ENCODE data around the gene ARIH2.

Gene ARIH2

GRCh38 chr3:49016414-49017228 is 98.0 kb downstream of the ARIH2 start:
- Histone ChIP-seq H3K4me2 (peak overlapping the region; percentile 53; the same call in 1 of the 2 replicates), H4K20me1 (ENCODE audit: insufficient read depth) (no peaks in the 10 kb centered on the region), H2AFZ (ENCODE audit: low read depth) (no peak overlapping the region), H3K27me3 (ENCODE audit: insufficient read depth, low read depth) (no peaks in the 10 kb centered on the region), H3K4me3 (IDR thresholded peaks at IDR 0.05; ENCODE audit: insufficient read depth, low read depth, low read length) (no peak overlapping the region), H3K4me1 (ENCODE audit: low read depth, poor library complexity, severe bottlenecking) (peaks cover 13% of the 10 kb centered on the region), H3K9ac (no peak overlapping the region), H3K36me3 (ENCODE audit: insufficient read depth) (no peaks in the 10 kb centered on the region), H3K27ac (no peak overlapping the region), H3K79me2 (ENCODE audit: insufficient read depth, low read depth) (peaks cover 8% of the 10 kb centered on the region; the same call in 1 of the 2 replicates)
- no peak for TF ChIP-seq CTCF (conservative IDR thresholded peaks at IDR 0.05; ENCODE audit: low read depth, low read length)

- Histone ChIP-seq H3K9ac (no peak overlapping the region; the same call in 1 of the 2 replicates), H3K27me3 (ENCODE audit: insufficient read depth, low read depth) (no peaks in the 10 kb centered on the region), H3K79me2 (ENCODE audit: insufficient read depth, low read depth) (peaks cover 10% of the 10 kb centered on the region; the same call in 1 of the 2 replicates), H3K4me1 (ENCODE audit: low read depth, poor library complexity, severe bottlenecking) (peaks cover 13% of the 10 kb centered on the region), H2AFZ (ENCODE audit: low read depth) (peak overlapping the region; percentile 30; the same call in 1 of the 2 replicates), H3K4me2 (peak overlapping the region; percentile 53), H3K27ac (no peak overlapping the region), H3K4me3 (IDR thresholded peaks at IDR 0.05; ENCODE audit: insufficient read depth, low read depth, low read length) (no peak overlapping the region), H4K20me1 (ENCODE audit: insufficient read depth) (no peaks in the 10 kb centered on the region), H3K36me3 (ENCODE audit: insufficient read depth) (no peaks in the 10 kb centered on the region)
- TF ChIP-seq CTCF (conservative IDR thresholded peaks at IDR 0.05; ENCODE audit: low read depth, low read length) = no peak
Measured at GRCh38 chr3:49017229-49017970, 98.8 kb downstream of the ARIH2 start.

GRCh38 chr3:49017971-49018706 is 99.5 kb downstream of the ARIH2 start, which contains the start of gene DALRD3:
Gene DALRD3 (minus strand): TSS chr3:49018580. CDS start chr3:49018564, 16 bp downstream.
- H3K27ac ChIP-seq = peak within 1 kb of the TSS; percentile 9; the same call in 1 of the 2 replicates
- peak within 1 kb of the TSS; percentile 30; the same call in 1 of the 2 replicates for H2AFZ ChIP-seq (ENCODE audit: low read depth)

More at GRCh38 chr3:49017971-49018706, 99.5 kb downstream of the ARIH2 start, which contains the start of gene DALRD3:
- H3K4me1 ChIP-seq (ENCODE audit: low read depth, poor library complexity, severe bottlenecking) = peaks cover 15% of the 10 kb centered on the region
- H4K20me1 ChIP-seq (ENCODE audit: insufficient read depth) = no peaks in the 10 kb centered on the region
- TF ChIP-seq CTCF (conservative IDR thresholded peaks at IDR 0.05; ENCODE audit: low read depth, low read length) = no peak
- H3K79me2 ChIP-seq (ENCODE audit: insufficient read depth, low read depth) = peaks cover 17% of the 10 kb centered on the region; the same call in 1 of the 2 replicates
- no peaks in the 10 kb centered on the region for H3K27me3 ChIP-seq (ENCODE audit: insufficient read depth, low read depth)
- no peaks in the 10 kb centered on the region for H3K36me3 ChIP-seq (ENCODE audit: insufficient read depth)
- H3K4me3 ChIP-seq (IDR thresholded peaks at IDR 0.05; ENCODE audit: insufficient read depth, low read depth, low read length) = no peak within 1 kb of the TSS
- H3K9ac ChIP-seq = peak within 1 kb of the TSS; percentile 37; the same call in 1 of the 2 replicates
- peak within 1 kb of the TSS; percentile 76 for H3K4me2 ChIP-seq
